CD14-positive monocyte (primary cell): Measurements from ENCODE around the gene IMPA2. TPM values are rescaled to one million over a fixed set of nuclear protein-coding genes. Genes with fewer than 3 reads are reported as not detected.

Experiments
- DNase-seq, 3 donors: peaks; one replicate each; pipeline ENCODE4 v3.0.0-alpha.2; 2011 to 2022
- H2AFZ ChIP-seq: 2 replicates; pipeline ENCODE4 v1.6.0; 2012; ENCODE audit warnings: mild to moderate bottlenecking, low read depth, low read length, inconsistent platforms; ENCODE audit not compliant: insufficient read depth, poor library complexity, severe bottlenecking
- H3K27ac ChIP-seq, 2 donors: 1 replicate in 1 of 2; 2 replicates in 1 of 2; pipeline ENCODE4 v1.5.1; 2012 to 2013; ENCODE audit warnings: low read length in 2 of 2, control low read depth in 1 of 2, inconsistent platforms in 1 of 2, low read depth in 1 of 2, mild to moderate bottlenecking in 1 of 2
- H3K27me3 ChIP-seq, 2 donors: one replicate each; pipeline versions ENCODE4 v1.6.0 to v1.6.1; 2011 to 2013; ENCODE audit warnings: low read length in 2 of 2; ENCODE audit not compliant: control insufficient read depth in 2 of 2, insufficient read depth in 2 of 2
- H3K36me3 ChIP-seq, 2 donors: replicated peaks in 1 of 2; 1 replicate in 1 of 2; 2 replicates in 1 of 2; pipeline versions ENCODE4 v1.5.1 to v1.6.1; 2012 to 2013; ENCODE audit warnings: low read length in 2 of 2, control low read depth in 1 of 2, inconsistent platforms in 1 of 2, mild to moderate bottlenecking in 1 of 2; ENCODE audit not compliant: insufficient read depth in 2 of 2, control insufficient read depth in 1 of 2
- H3K4me1 ChIP-seq, 2 donors: 1 replicate in 1 of 2; 2 replicates in 1 of 2; pipeline versions ENCODE4 v1.5.1 to v1.6.1; 2012 to 2013; ENCODE audit warnings: low read length in 2 of 2, control low read depth in 1 of 2, inconsistent platforms in 1 of 2, mild to moderate bottlenecking in 1 of 2, moderate library complexity in 1 of 2; ENCODE audit not compliant: insufficient read depth in 2 of 2, control insufficient read depth in 1 of 2
- H3K4me2 ChIP-seq: replicated peaks from 2 replicates; pipeline ENCODE3; 2012; ENCODE audit warnings: low read length, moderate library complexity, mild to moderate bottlenecking; ENCODE audit not compliant: poor library complexity, severe bottlenecking; ENCODE audit errors: extremely low read depth
- H3K4me3 ChIP-seq, 3 experiments: fragments of 200-600 bp in 1 of 3; sonication (generic) in 1 of 3; replicated peaks in 1 of 3; 1 replicate in 2 of 3; 2 replicates in 1 of 3; pipeline ENCODE4 v1.5.1; 2011 to 2013; ENCODE audit warnings: low read length in 3 of 3, mild to moderate bottlenecking in 3 of 3, control low read depth in 2 of 3, low read depth in 2 of 3, inconsistent platforms in 1 of 3, moderate library complexity in 1 of 3
- H3K79me2 ChIP-seq: 2 replicates; pipeline ENCODE4 v1.6.0; 2012; ENCODE audit warnings: mild to moderate bottlenecking, control low read depth, inconsistent platforms, low read length, moderate library complexity; ENCODE audit not compliant: insufficient read depth
- H3K9ac ChIP-seq: 2 replicates; pipeline ENCODE4 v1.6.0; 2017; ENCODE audit warnings: low read length, mild to moderate bottlenecking; ENCODE audit not compliant: insufficient read depth, poor library complexity, severe bottlenecking
- H3K9me3 ChIP-seq, 2 donors: replicated peaks in 1 of 2; 1 replicate in 1 of 2; 2 replicates in 1 of 2; pipeline versions ENCODE4 v1.5.1 to v1.6.1; 2012 to 2013; ENCODE audit warnings: low read length in 2 of 2, control low read depth in 1 of 2; ENCODE audit not compliant: control insufficient read depth in 1 of 2, insufficient read depth in 1 of 2
- H4K20me1 ChIP-seq: 2 replicates; pipeline ENCODE4 v1.6.0; 2012; ENCODE audit warnings: mild to moderate bottlenecking, low read length, control low read depth, moderate library complexity; ENCODE audit not compliant: insufficient read depth
- H3K27ac Mint-ChIP-seq, 7 donors: one replicate each; pipeline ENCODE4 v1.8.0; 2020; ENCODE audit warnings: mild to moderate bottlenecking in 7 of 7, mixed read lengths in 7 of 7, moderate library complexity in 6 of 7, inconsistent platforms in 2 of 7
- H3K27me3 Mint-ChIP-seq, 3 donors: one replicate each; pipeline ENCODE4 v1.8.0; 2021 to 2022; ENCODE audit warnings: low read depth in 3 of 3, mild to moderate bottlenecking in 3 of 3, mixed read lengths in 3 of 3, moderate library complexity in 3 of 3, inconsistent platforms in 1 of 3
- H3K36me3 Mint-ChIP-seq, 2 donors: one replicate each; pipeline ENCODE4 v1.8.0; 2020; ENCODE audit warnings: mixed read lengths in 2 of 2, inconsistent platforms in 1 of 2, mild to moderate bottlenecking in 1 of 2
- H3K4me1 Mint-ChIP-seq: one replicate; pipeline ENCODE4 v1.8.0; 2020; ENCODE audit warnings: mild to moderate bottlenecking, mixed read lengths
- H3K4me3 Mint-ChIP-seq, 2 donors: one replicate each; pipeline ENCODE4 v1.8.0; 2020; ENCODE audit warnings: mild to moderate bottlenecking in 2 of 2, mixed read lengths in 2 of 2, moderate library complexity in 1 of 2
- H3K9me3 Mint-ChIP-seq, 7 donors: one replicate each; pipeline ENCODE4 v1.8.0; 2020 to 2022; ENCODE audit warnings: mixed read lengths in 7 of 7, mild to moderate bottlenecking in 6 of 7, moderate library complexity in 6 of 7, inconsistent platforms in 2 of 7
- WGBS: methylation state at CpG from one replicate; pipeline ENCODE4 v1.1.5; 2013; ENCODE audit warnings: missing lambda C conversion rate; ENCODE audit not compliant: insufficient coverage; 5-methylcytosine and 5-hydroxymethylcytosine counted together
- intact Hi-C, 2 donors: fragments of 100-400 bp; cut with micrococcal nuclease; formaldehyde crosslinking; loops; one replicate each; pipeline versions ENCODE4 v1.15.0 to v1.15.1; 2023
- polyA plus RNA-seq, 3 donors: library from polyadenylated mRNA; depleted of rRNA in 1 of 3; unstranded in 2 of 3; stranded (reverse) in 1 of 3; fragments of 300-500 nt in 2 of 3; fragments of >200 nt in 1 of 3; fragmentation: Illumina TruSeq in 2 of 3; gene quantifications; 1 replicate in 2 of 3; 2 replicates in 1 of 3; pipeline ENCODE4 v1.2.3, GENCODE V29; 2012 to 2021
- TF ChIP-seq, protein P1 (sequence below): fragments of 200-600 bp; IDR thresholded peaks from one replicate; pipeline ENCODE4 v1.8.0; 2022; ENCODE audit warnings: antibody characterized with exemption, mild to moderate bottlenecking

The IMPA2 gene
- polyA plus RNA-seq, 3 donors: 97.4 to 186 (median 145) TPM

- peaks cover 15% of the 10 kb centered on the region for H3K4me1 Mint-ChIP-seq
- Histone ChIP-seq H3K79me2 (no peaks in the 10 kb centered on the region), H3K36me3 (no peaks in the 10 kb centered on the region), H3K27me3 (no peaks in the 10 kb centered on the region), H3K4me2 (no peak overlapping the region), H3K27ac (no peak overlapping the region), H4K20me1 (no peaks in the 10 kb centered on the region), H2AFZ (peak overlapping the region; percentile 63), H3K9ac (no peak overlapping the region), H3K9me3 (no peaks in the 10 kb centered on the region), H3K4me3 (no peak overlapping the region), H3K4me1 (peaks cover 9 to 11% of the 10 kb centered on the region in 2 donors)
- H3K4me3 Mint-ChIP-seq: no peak overlapping the region
- H3K27ac Mint-ChIP-seq: peak overlapping the region in 2 of 7 donors; percentile 1 to 50
- WGBS: 64% methylated on average over 12 of the region's 14 CpGs
- intact Hi-C loops: no loop called here
- H3K9me3 Mint-ChIP-seq: peaks cover 0 to 2% (median 0%) of the 10 kb centered on the region in 7 donors
- TF ChIP-seq, protein P1, sequence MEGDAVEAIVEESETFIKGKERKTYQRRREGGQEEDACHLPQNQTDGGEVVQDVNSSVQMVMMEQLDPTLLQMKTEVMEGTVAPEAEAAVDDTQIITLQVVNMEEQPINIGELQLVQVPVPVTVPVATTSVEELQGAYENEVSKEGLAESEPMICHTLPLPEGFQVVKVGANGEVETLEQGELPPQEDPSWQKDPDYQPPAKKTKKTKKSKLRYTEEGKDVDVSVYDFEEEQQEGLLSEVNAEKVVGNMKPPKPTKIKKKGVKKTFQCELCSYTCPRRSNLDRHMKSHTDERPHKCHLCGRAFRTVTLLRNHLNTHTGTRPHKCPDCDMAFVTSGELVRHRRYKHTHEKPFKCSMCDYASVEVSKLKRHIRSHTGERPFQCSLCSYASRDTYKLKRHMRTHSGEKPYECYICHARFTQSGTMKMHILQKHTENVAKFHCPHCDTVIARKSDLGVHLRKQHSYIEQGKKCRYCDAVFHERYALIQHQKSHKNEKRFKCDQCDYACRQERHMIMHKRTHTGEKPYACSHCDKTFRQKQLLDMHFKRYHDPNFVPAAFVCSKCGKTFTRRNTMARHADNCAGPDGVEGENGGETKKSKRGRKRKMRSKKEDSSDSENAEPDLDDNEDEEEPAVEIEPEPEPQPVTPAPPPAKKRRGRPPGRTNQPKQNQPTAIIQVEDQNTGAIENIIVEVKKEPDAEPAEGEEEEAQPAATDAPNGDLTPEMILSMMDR: no peak
- no peaks in the 10 kb centered on the region for H3K27me3 Mint-ChIP-seq
- H3K36me3 Mint-ChIP-seq: no peaks in the 10 kb centered on the region
- no peak for DNase-seq
Observed at GRCh38 chr18:12056034-12056883, 75.0 kb downstream of the IMPA2 start.

GRCh38 chr18:12056884-12057402 lies 75.6 kb downstream of the IMPA2 start:
- Histone ChIP-seq H3K4me3 (no peak overlapping the region), H3K4me1 (peaks cover 9 to 11% of the 10 kb centered on the region in 2 donors), H3K4me2 (no peak overlapping the region), H3K27me3 (no peaks in the 10 kb centered on the region), H3K36me3 (no peaks in the 10 kb centered on the region), H3K79me2 (no peaks in the 10 kb centered on the region), H3K9ac (no peak overlapping the region), H2AFZ (no peak overlapping the region), H3K9me3 (no peaks in the 10 kb centered on the region), H4K20me1 (no peaks in the 10 kb centered on the region), H3K27ac (no peak overlapping the region)
- H3K9me3 Mint-ChIP-seq: peaks cover 0 to 2% (median 0%) of the 10 kb centered on the region in 7 donors
- DNase-seq: no peak
- no peak overlapping the region for H3K4me3 Mint-ChIP-seq
- no peaks in the 10 kb centered on the region for H3K27me3 Mint-ChIP-seq
- H3K36me3 Mint-ChIP-seq: no peaks in the 10 kb centered on the region
- WGBS: 80% methylated on average over 9 of the region's 14 CpGs
- intact Hi-C loops: no loop called here
- H3K27ac Mint-ChIP-seq: no peak overlapping the region
- TF ChIP-seq, protein P1: no peak
- peaks cover 15% of the 10 kb centered on the region for H3K4me1 Mint-ChIP-seq
